Measurements from ENCODE around the gene CNTROB.

DNA sequence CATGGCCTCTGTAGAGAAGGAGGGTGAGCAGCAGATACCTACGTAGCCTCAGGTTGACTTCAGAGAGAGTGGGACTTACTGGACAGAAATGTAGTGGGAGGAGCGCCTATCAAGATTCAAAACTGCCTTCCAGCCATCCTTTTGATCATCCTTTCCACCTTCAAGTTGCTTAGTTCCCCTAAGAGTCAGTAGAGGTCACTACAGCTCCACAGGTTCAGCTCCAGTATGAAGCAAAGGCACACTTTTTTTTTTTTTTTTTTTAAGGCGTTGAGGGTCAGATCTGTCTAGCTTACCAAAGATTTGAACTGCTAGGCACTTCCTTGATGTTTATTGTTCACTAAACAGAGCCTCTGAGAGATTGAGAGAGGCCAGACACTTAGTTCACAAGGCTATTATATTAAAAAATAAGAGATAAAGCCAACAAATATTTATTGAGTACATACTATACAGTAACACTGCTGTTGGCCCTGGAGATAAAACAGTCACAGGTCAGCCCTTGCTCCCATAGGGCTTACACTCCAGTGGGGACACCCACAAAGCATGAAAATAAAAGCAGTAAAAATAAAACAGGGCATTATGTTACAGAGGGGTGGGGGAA lies 19.0 kb upstream of the CNTROB start:
- TF ChIP-seq CTCF (IDR thresholded peaks at IDR 0.05): peak; percentile 38 to 91 (median 70)
- TF ChIP-seq POLR2A (IDR thresholded peaks at IDR 0.05): no peak

All from adrenal gland (tissue), 5 donors.